Measurements from ENCODE around the gene HMCN1. TPM values are rescaled to one million over a fixed set of nuclear protein-coding genes. Genes with fewer than 3 reads are reported as not detected.

HMCN1 gene
- total RNA-seq, 1 donor from 2014 or later: 8.6 TPM

DNA sequence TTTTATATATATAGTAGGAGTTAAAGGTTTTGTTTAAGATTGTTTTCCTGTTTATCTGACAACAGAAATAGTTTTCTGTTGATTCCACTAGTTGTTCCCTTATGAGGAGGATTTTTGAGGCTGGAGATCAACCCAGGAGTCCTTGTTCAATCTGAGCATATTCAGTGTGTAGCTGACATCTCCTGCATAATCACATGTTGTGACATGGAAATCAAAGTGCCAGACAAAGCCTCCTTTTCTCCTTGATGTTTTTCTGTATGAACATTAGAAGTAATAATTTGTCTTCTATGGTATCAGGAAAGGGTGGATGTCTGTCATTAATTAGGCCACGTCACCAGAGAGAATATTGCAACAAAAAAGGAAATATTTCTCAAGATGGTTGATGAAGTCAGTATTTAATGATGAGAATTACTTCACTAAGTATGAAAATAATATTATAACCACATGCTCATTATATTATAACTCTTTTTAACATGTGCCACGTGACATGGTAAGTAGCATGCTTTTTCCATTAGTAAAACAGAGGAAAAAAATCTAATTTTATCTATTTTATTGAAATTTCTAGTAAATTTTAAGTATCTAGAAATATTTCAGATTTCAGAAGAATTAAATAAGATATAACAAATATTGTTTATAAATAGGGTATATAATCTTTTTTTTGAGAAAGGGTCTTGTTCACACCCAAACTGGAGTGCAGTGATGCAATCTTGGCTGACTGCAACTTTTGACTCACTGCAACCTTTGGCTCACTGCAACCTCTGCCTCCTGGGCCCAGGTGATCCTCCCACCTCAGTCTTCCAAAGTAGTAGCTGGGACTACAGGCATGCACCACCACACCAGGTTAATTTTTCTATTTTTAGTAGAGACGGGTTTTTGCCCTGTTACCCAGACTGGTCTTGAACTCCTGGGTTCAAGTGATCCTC lies 223.5 kb downstream of the HMCN1 start:
- DNase-seq (ENCODE audit: low spot score) (no peak), ATAC-seq (peak; percentile 36)

DNA sequence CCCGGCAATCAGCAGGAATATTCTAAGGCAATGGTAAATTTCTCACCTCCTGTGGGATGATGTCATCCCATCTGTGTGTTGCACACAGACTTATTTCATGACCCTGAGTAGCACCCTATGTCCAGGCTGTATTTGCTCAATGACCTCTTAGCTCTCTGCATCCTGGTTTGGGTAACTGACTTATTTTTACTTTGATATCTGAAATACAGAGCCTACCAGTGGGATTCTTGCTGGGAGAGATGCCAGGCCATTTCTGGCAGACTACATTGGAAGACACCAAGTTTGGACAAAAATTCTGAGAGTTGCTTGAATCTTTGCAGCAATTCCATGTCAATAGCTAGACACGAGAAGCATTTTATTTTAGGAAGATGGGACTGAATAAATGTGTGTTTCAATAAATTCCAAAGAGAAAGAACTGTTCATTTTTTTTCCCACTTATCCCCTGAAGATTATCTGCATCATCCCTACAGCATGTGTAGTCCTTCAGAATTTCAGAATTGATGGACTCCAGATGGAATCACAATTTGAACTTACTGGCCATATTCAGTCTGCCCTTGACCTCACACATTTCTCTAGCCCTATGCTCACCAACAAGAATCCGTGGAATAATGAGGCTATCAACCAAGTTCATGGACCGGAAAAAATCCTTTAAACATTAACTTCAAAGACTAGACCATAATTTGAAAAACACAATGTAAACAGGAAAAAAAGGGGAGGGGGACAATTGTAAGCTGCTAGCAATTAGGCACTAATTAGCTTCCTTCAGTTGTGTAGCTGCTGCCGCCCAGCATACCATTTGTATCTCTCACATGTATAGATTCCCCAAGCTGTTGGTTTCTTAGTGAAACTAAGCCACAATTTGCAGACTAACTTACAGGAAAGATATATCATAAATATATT lies 226.5 kb downstream of the HMCN1 start:
- ATAC-seq: peak; percentile 40
- no peak for DNase-seq (ENCODE audit: low spot score)

DNA sequence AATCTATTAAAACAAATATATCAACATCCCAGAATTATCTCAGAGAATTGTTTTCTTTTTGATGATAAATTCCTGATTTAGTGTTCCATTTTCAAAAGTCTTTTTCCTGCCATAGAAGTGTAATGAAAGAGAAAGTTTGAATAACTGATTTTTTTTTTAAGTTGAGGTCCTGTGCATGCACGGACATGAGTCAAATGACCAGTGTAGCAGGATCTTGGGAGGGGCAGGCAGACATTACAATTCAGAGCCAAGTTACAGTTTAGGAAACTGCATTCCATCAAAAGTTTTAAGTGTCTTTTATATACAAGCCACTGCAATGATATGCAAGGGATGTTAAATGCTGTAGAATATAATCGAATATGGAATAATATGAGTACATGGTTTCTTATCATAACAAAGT lies 227.5 kb downstream of the HMCN1 start:
- no peak for ATAC-seq
- DNase-seq (ENCODE audit: low spot score): no peak

GRCh38 chr1:185964946-185965345 lies 230.8 kb downstream of the HMCN1 start:
- DNase-seq (ENCODE audit: low spot score) (no peak), ATAC-seq (no peak)

- DNase-seq (ENCODE audit: low spot score): no peak
- ATAC-seq: no peak
These were observed 231.7 kb downstream of the HMCN1 start for GRCh38 chr1:185965870-185966269.

DNA sequence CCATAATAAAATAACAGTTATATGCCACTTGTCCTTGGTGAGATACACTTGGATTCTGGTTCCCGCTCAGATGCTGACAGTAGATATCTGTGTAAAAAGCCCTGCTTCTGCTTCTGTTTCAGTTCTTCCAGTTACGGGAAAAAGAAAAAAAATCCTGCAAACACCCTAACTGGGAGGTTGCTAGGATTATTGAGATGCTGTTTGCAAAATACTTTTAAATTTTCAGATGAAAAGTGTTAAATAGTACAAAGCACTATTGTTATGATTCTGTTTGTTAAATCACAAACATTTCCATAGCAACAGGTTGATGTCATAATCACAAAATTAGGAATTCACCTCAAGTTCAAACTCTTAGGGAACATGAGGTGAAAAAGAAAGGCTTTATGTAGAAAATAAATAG lies 232.3 kb downstream of the HMCN1 start:
- ATAC-seq: no peak
- DNase-seq (ENCODE audit: low spot score): no peak

GRCh38 chr1:185969028-185969427 lies 234.8 kb downstream of the HMCN1 start:
- ATAC-seq (peak; percentile 58), DNase-seq (ENCODE audit: low spot score) (no peak)

GRCh38 chr1:185969524-185969991 lies 235.4 kb downstream of the HMCN1 start:
- ATAC-seq (no peak), DNase-seq (ENCODE audit: low spot score) (no peak)

DNA sequence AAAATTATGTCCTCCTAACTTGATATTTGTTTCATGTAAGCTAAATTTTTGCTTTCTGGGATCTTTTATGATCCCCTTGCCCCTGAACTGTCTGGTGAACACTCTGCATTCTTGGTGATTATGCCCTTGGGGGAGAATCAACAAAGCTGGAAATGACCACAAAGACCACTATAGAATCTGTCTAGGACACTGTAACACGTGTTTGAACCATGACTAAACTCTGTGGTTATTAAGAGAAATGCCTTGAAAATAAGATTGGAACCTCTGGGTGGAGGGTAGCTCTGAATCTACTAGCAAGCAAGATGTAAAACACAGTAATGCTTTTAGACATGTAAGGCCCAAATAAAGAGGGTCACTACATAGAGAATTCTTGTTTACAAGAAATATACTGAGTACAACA lies 237.5 kb downstream of the HMCN1 start:
- no peak for ATAC-seq
- no peak for DNase-seq (ENCODE audit: low spot score)

- ATAC-seq: no peak
- no peak for DNase-seq (ENCODE audit: low spot score)
These were observed 238.1 kb downstream of the HMCN1 start for GRCh38 chr1:185972096-185972850.

DNA sequence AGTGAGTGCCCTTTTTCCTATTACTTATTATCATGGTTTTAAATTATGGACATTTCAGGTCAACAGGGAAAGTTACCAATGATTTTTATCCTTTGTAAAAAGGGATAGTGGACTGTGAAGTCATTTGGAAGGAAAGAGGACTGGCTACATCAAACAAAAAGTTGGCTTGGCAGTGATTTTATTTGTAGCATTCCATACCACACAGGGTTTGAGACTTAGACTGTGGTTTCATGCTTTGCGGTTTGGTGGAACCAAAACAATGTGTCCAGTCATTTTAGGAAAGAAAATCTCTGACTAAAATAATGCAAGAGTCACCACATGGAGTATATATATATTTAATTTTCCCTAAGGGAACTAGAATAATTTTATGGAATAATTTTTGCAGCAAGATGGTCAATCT lies 239.5 kb downstream of the HMCN1 start:
- ATAC-seq (no peak), DNase-seq (ENCODE audit: low spot score) (no peak)

DNA sequence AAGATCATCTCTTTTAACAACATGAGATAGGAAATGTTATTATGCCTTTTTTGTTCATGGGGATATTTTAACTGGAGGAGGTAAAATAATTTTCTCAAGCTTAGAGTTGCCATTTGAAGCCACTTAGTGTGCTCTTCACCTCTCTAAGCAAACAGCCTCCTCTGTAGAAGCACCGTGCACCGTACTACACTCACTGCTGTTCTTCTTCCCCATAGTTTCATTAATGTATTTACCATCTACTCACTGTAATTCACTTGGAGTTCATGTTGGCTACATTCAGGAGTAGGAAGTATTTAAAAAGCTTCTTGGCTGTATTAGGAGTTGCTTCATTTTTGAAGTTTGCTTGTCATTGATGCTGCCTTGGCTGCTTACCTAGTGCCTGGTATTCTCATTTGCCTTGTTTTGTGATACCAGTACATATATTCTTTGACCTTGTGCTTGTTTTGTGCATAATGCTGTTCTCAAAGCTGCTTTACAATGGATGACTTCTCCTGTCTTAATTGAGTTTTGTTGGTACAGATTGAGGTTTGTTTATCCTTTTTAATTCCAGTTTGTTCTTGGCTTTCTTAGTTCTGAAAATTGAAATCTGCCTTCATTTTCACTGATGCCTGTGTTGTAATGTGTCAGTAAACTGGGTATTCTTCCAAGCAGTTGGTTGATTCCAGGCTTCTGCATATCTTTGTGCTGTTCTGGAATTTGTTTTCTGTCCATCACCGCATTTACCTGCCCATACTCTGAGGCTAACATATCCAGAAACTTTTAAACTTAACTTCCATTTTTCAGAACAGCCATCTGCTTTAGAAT lies 240.4 kb downstream of the HMCN1 start:
- no peak for ATAC-seq
- DNase-seq (ENCODE audit: low spot score): no peak

GRCh38 chr1:185980891-185981290 lies 246.7 kb downstream of the HMCN1 start:
- no peak for ATAC-seq
- no peak for DNase-seq (ENCODE audit: low spot score)

DNA sequence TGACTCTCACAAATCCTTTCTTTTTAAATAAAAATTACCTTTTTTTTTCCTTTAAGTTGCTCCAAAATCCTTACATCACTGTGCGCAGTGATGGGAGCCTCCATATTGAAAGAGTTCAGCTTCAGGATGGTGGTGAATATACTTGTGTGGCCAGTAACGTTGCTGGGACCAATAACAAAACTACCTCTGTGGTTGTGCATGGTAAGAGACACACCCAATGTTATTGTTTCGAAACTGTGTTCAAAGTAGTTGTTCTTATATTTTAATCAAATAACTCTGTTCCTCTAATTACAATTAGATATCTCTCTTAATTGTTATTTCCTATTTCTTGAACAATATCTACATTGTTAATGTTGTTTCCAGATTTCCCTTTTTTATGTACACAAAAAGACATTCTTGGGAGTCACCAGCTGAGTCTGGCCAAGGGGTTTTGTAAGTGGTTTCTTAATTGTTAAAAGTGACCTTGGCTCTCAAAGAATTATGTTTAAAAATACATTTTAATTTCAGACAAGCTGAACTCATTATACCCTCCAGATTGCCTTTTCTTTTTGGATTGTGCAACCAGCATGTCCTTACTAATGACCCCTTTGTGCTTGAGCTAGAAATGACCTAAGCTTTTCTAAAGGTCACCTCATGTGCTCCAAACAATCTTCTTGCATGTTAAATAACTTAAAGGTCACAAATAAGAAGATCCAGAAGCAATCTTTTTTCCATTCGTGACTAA lies 250.1 kb downstream of the HMCN1 start:
- DNase-seq (ENCODE audit: low spot score): no peak

GRCh38 chr1:185987611-185988321 lies 253.6 kb downstream of the HMCN1 start:
- DNase-seq (ENCODE audit: low spot score) (no peak), ATAC-seq (no peak)

More for the DNA sequence above, 250.1 kb downstream of the HMCN1 start:
- peak; percentile 23 for ATAC-seq

GRCh38 chr1:185990565-185990964 lies 256.4 kb downstream of the HMCN1 start:
- DNase-seq (ENCODE audit: low spot score) (no peak), ATAC-seq (no peak)

- DNase-seq (ENCODE audit: low spot score) (no peak), ATAC-seq (no peak)
These were observed 257.1 kb downstream of the HMCN1 start for GRCh38 chr1:185991266-185991665.

DNA sequence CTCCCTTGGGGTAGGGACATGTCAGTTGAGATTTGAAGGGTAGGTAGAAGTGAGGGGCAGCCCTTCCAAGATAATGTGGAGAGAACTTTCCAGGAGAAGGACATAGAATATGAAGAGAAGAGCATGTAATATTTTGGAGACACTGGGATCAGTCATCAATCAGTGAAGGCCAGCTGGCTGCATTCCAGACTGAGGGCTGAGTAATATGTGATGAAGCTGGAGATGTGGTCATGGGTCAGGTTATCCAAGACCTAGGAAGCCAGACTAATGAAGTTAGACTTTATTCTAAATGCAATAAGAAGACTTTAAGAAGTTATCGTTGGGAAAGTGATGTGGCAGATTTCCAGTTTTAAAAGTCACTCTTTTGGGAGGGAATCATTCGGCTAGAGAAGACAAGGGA lies 262.0 kb downstream of the HMCN1 start:
- ATAC-seq (no peak), DNase-seq (ENCODE audit: low spot score) (no peak)

DNA sequence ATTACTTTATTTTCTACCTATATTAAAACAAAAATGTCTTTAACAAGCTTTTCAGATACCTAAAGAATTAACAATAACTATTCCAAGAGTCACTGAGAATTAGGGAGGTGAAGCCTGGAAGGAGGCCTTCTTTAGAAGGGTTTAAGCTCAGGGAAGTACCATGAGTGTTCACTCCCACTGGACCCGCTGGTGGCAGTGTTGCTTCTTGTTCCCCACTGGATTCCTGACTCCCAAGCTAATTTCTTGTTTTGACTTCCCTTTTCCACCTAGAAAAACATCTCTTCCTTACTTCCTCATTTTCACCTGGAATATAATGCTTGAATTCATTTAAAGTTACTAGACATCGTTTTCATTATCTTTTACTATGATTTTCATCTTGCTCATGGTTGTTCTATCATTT lies 264.2 kb downstream of the HMCN1 start:
- ATAC-seq (peak; percentile 59), DNase-seq (ENCODE audit: low spot score) (no peak)

Data from left lobe of liver (tissue), 2 donors.